Measurements from ENCODE around the gene TEC.
A peak's percentile ranks its signal among the peaks of the same experiment; 100 is the strongest.
"Not testable (repeated sequence)": the region's sequence is repeated elsewhere in the genome, so short reads cannot be mapped to it uniquely, and the experiment has no call there.

Gene TEC

DNA sequence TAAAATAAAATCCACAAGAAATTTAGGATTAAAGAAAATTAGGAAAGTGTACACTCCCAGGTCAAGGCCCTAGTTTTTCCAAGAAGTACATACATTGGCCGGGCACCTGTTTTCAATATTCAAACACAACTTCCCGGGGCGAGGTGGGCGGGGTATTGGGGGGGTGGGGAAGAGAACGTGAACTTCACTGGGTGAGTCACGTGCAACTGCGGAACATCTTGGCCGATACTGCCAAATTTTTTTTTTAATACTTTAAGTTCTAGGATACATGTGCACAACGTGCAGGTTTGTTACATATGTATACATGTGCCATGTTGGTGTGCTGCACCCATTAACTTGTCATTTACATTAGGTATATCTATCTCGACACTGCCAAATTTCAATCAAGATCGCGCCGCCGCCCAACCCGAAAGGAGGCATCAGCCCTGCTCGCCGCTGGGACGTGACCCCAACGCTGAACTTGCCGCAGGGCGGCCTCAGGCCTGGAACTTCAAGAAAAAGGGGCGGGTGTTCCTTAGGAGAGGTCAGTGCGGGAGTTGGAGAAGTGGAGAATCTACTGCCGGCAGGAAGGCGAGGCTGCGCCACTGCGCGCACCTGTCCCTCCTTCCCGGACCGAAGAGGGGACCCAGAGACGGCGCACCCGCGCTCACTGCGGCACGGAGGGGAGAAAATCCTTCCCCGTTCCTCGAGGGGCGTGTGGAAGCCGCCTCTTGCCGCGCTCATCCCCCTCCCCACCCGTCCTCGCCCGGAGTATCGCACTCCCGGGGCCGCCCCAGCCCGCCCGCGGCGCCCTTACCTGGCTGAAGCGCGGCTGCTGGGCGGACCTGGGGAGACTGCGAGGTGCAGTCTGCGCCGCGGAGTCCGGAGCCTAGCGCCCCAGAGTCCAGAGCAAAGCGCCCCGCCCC lies at the start of gene TEC:
Gene TEC (minus strand): TSS at position 883 of the 905 bp plus-strand sequence. CDS start 41,224 bp downstream, outside the sequence.
- DNase-seq (ENCODE audit: low read depth): peak; percentile 21

DNA sequence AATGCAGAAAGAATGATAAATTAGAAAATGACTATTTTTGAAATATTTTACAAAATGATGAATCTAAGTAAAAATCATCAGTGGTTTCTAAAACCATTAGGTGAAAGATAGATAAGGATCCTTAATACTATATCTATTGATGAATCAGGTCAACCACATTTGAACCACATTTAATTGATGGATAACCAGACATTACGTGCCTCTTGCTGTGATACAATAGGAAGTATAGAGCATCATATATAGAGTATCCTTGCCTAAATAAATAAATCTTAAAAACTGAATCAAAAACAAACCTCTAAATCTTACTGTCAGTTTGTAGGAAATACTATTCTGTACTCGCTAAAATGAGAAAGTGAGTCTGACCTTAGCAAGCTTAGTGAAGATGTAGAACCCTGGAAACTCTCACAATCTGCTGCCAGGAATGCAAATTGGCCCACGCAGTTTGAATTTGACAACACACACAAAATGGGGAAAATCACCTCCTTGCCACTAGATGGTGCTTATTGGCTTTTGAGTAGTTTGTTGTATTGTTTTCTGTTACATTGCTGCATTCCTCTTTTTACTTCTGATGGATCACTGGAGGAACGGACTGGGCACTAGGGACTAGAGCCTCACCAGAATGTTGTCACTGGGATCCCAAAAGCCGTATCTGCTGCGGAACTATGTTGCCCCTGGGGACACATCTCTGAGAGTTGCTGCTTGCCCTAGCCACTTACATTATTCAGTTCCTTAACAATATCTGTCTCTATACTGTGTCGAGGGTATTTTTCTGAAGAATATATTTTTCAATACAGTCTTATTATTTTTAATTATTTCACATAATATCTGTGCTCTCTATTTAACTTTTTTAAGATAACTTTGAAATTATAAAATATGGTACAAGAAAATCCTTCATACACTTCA lies 46.3 kb upstream of the TEC start:
- DNase-seq (ENCODE audit: low read depth): peak; percentile 69

DNA sequence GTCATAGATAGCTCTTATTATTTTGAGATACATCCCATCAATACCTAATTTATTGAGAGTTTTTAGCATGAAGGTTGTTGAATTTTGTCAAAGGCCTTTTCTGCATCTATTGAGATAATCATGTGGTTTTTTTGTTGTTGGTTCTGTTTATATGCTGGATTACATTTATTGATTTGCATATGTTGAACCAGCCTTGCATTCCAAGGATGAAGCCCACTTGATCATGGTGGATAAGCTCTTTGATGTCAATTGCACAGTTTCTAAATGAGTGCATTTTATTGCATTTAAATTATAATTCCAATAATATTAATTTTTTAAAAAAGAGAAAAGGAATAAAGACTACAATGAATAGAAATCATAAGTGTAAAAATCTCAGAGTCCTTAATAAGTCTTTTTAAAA lies 45.1 kb upstream of the TEC start:
- not testable (repeated sequence) for DNase-seq (ENCODE audit: low read depth)

DNA sequence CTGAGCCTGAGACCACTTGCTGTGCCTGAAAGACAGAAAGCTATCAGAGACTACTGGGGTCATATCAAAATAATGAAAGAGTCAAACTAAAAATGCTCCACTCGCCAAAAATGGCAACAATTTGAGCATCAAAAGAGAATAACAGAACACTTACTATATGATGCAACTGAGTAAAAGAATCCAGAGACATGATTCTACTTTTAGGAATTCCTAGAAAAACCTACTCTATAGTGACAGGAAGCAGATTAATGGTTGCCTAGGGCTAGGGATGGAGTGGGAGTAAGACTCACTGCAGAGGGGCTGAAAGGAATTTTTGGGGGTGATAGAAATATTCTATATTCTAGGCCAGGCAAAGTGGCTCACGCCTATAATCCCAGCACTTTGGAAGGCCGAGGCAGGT lies 42.3 kb upstream of the TEC start:
- DNase-seq (ENCODE audit: low read depth): no peak

DNA sequence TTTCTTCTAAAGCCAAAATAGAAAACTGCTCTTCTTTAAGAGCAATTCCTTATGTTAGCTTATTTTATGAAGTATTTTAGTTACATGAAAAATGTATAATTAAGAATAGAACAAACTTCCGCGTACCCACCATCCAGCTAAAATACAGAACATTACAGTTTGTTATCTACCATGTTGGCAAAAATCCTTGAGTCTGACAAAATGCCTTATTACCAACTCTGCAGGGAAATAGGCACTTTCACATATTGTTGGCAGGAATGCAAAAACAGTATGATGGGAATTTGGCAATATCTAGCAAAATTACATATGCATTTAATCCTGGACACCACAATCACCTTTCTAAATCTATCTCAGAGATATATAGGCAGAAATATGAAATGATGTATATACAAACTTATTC lies 39.3 kb upstream of the TEC start:
- DNase-seq (ENCODE audit: low read depth): no peak

DNA sequence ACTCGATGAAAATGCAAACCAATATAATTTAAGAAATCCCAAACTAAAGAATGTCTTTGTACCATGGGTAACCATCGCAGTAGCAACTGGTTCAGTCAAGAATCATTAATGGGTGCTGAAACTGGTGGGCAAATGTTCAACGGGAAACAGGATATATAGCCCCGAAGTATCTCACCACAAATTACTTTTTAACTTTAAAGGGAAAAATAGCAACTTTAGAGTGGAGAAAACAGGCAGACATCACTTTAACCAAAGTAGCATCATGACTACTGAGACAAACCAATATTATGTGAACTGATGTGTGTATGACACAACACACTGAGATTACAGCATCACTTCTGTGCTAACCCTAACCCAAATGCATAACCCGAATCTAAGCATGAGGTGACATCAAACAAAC lies 37.9 kb upstream of the TEC start:
- no peak for DNase-seq (ENCODE audit: low read depth)

DNA sequence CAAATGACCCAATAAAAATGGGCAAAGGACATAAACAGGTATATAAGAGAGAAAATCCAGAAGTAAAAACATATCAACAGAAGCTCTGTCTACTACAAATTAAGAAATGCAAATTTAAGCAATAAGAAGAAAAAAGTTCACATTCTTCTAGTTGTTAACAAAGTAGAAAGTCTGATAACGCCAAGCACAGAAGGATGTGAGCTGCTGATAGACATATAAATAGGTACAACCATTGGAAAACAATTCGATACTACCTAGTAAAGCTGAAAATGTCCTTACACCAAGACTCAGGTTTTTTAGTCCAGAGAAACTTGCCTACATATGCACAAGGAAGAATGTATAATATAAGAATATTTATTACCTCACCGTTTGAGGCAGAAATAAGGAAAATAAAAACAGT lies 35.9 kb upstream of the TEC start:
- DNase-seq (ENCODE audit: low read depth): no peak

DNA sequence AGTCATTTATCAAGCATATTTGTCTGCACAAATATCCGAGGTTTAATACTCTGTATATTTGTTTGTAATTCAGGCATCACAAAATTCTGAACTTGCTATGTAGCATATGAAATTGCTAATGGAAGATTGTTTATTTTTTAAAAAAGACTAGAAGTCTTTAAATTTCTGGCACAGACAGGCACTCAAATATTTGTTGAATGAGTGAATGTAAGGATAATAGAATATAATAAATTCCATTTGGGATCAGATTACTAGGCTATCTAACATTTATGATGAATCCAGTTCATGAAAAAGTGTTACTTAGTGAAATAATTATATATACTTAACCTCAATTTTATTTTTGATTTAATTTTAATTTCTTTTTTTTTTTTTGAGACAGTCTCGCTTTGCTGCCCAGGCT lies 30.4 kb upstream of the TEC start:
- no peak for DNase-seq (ENCODE audit: low read depth)

DNA sequence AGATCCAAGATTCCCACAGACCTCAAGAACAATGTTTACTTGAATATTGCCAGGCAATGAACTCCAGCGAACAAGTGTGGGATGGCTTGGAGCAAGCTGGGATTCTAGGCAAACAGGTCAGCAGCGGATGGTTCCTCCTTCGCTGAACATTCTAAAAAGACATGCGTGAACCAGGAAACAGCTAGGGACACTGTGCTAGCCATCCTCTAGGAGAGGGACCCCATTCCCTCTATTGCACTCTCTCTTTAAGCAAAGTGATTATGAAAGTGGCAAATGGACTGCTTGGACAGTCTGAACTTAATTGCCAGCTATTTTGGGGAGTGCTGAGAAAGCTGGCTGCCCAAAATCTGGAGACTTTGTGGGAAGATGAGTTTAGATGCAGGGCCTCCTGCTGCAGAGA lies 29.9 kb upstream of the TEC start:
- DNase-seq (ENCODE audit: low read depth): no peak

DNA sequence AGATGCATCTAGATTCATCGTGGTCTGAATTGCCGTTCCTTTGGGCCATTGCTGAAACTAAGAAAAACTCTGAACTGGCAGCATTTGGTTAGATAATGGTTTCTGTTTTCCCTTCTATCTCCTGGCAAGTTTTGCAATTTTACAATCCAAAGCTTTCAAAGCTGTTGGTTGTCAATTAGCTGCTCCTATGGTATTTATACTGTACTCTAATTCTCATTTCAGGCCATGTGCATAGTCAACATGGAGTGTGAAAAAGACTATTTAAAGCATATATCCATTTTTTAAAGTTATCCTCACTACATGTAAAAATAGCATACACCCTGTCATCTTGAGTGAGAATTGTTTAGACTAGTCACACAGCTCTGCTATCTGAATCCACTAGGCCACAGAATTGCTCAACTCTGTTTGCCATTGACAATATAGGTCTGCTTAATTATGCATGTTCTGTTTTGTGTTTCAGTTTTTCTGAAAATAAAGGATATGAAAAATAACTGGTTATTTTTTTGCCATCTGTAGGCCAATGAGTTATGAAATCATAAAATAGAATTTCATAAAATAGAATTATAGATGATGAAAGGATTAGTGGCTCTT lies 27.7 kb upstream of the TEC start:
- DNase-seq (ENCODE audit: low read depth): peak; percentile 39

DNA sequence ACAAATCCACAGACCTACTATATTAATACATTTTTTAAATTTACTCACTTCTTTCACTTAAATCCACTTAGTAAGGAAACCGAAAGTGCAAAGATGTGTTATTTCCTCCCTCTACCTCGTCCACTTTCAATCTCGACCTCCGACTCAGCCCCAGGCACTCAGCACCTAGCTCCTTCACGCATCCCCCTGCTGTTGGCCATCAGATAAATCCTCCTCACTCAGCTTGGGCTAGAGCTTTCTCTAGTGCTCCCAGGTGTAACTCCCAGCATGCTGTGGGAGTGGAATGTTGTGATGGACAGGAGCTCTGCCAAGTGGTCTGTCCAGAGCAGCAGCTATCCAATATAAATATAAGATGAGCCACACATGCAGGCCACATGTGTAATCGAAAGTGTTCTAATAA lies 26.7 kb upstream of the TEC start:
- DNase-seq (ENCODE audit: low read depth): no peak

DNA sequence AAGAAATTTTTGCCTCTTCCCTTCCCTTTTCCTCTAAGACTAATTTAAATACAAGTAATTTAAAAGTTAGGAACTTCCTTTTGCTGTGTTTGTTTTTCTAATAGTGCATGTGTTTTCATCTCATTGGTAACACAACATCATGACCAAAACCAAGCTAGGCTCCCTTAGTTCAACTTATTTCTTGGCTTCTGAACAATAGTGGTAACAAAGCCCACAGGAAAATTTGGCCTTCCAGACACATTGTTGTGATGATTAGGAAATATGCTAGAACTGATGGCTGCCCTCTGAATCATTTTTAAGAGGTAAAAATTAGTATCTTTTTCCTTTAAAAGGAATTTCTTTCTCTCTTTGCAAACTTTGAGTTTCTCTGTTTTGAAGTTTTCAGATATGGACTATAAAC lies 25.5 kb upstream of the TEC start:
- DNase-seq (ENCODE audit: low read depth): no peak

DNA sequence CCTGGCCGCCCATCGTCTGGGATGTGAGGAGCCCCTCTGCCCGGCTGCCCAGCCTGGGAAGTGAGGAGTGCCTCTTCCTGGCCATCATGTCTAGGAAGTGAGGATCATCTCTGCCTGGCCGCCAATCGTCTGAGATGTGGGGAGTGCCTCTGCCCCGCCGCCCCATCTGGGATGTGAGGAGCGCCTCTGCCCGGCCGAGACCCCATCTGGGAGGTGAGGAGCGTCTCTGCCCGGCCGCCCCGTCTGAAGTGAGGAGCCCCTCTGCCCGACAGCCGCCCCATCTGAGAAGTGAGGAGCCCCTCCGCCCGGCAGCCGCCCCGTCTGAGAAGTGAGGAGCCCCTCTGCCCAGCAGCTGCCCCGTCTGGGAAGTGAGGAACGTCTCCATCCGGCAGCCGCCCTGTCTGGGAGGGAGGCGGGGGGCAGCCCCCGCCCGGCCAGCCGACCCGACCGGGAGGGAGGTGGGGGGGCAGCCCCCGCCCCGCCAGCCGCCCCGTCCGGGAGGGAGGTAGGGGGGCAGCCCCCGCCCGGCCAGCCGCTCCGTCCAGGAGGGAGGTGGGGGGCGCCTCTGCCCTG lies 22.7 kb upstream of the TEC start:
- not testable (repeated sequence) for DNase-seq (ENCODE audit: low read depth)

DNA sequence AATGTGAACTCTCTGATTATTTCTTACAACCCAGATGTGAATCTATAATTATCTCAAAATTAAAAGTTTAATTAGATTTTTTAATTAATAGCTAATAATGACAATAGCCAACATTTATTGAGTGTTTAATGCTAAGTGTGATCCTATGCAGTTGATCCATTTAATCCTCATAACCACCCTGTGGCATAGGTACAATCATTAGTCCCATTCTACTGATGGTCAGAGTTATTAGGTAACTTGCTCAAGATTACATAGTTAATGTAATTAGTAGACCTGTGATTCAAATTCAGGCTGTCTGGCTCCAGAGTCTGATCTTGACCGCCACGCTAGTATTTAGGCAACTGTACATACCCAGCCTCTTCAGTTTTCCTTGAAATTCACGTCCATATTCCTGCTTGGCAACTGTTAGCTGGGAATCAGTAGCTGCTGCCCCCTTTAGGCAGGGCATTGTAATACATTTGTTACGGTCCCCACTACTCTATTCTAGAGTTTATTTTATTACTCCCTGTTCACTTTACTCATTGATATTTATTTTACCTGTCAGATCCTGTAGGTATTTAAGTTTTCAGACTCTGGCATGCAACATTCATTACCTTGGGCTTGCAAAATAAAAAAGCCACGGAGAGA lies 20.6 kb upstream of the TEC start:
- DNase-seq (ENCODE audit: low read depth): peak; percentile 18

DNA sequence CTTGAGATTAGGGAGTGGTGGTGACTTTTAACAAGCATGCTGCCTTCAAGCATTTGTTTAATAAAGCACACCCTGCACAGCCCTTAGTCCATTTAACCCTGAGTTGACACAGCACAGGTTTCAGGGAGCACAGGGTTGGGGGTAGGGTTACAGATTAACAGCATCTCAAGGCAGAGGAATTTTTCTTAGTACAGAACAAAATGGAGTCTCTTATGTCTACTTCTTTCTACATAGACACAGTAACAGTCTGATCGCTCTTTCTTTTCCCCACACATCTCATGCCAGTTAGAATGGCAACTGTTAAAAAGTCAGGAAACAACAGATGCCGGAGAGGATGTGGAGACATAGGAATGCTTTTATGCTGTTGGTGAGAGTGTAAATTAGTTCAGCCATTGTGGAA lies 16.4 kb upstream of the TEC start:
- not testable (repeated sequence) for DNase-seq (ENCODE audit: low read depth)

DNA sequence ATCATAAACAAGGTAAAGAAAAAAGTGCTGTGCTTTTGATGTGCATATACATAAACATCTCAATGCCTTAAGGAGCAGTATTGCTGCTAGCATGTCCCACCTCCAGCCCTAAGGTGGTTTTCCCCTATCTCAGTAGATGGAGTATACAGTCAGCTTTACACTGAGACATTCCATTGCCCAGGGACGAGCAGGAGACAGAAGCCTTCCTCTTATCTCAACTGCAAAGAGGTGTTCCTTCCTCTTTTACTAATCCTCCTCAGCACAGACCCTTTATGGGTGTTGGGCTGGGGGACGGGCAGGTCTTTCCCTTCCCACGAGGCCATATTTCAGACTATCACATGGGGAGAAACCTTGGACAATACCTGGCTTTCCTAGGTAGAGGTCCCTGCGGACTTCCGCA lies 16.0 kb upstream of the TEC start:
- not testable (repeated sequence) for DNase-seq (ENCODE audit: low read depth)

DNA sequence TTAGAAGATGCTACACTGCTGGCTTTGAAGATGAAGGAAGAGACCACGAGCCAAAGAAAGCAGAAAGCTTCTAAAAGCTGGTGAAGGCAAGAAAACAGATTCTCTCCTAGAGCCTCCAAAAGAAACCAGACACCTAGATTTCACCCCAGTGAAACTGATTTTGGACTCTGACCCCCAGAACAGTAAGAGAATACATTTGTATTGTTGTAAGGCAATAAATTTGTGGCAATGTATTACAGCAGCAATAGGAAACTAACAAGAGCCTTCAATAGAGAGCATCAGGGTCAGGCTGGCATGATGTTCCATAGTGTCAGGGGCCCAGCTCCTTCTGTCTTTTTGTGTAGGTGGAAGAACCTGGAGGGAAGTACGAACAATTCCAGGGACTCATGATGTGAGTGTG lies 6.0 kb upstream of the TEC start:
- no peak for DNase-seq (ENCODE audit: low read depth)

DNA sequence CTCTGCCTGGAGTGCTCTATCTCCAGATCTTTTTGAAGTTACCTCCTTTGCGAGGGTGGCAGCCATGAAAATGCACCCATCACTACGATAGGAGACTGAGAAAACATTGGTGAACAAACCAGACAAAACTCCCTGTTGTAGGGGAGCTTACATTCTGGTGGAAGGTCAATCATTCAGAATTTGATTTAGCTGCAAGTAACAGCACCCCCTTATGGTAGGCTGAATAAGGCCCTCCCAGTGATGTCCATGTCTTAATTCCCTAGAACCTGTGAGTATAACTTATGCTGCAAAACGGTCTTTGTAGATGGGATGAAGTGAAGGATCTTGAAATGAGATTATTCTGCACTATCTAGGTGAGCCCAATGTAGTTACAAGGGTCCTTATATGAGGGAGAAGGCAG lies 5.6 kb upstream of the TEC start:
- peak; percentile 49 for DNase-seq (ENCODE audit: low read depth)

DNA sequence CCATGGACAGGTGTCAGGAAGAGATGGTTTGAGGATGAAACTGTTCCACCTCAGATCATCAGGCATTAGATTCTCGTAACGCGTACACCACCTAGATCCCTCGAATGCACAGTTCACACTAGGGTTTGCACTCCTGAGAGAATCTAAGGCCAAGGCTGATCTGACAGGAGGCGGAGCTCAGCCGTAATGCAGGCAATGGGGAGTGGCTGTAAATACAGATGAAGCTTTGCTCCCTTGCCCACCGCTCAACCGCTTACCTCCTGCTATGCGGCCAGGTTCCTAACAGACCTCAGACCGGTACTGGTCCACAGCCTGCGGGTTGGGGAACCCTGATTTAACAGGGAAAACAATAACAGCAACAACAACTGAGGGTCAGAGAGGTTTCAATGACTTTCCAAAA lies 2.0 kb upstream of the TEC start:
- DNase-seq (ENCODE audit: low read depth): no peak

DNA sequence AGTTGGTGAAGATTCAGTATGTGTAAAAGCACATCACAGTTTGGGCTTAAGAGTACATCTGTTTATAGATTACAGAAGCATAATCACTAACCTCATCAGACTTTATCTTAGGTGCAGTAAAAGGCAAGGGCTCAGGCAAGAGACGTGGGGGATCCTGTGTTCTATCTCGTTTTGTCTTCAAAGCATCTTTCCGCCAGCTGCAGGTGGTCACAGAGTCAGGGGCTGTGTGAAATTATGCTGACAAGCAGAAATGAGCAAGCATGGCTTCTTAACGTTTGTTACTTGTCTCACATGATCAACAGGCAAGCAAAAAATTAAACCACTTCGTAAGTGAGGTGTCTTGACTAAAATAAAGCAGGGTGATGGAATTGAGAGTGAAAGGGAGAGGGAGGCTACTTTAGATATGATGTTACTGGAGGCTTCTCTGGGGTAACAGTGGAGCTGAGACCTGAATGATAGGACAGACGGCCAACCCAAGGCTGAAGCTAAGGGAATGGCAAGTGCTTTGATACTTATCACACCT lies 1.4 kb upstream of the TEC start:
- no peak for DNase-seq (ENCODE audit: low read depth)

DNA sequence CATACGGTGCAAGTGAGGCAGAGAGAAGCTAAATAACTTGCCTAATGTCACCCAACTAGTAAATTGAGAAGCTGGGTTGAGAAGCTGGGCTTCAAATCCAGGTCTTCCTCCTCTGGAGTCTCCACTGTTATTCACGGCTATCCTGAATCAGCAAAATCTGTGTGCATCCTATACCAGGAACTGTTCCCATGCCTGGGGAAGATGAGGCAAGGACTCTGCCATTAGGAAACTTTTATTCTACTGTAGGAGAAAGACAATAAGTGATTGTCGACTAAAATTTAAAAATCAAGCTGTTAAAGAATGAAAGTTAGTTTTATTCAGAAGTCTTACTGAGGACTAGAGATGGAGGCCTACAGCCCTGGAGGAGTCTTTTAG lies 872 bp upstream of the TEC start:
- no peak for DNase-seq (ENCODE audit: low read depth)
